ENCODE measurements around the gene VGLL4.
"Not testable (repeated sequence)": the region's sequence is repeated elsewhere in the genome, so short reads cannot be mapped to it uniquely, and the experiment has no call there.

Gene VGLL4

GRCh38 chr3:11523572-11524101, 120.1 kb downstream of the VGLL4 start:
- DNase-seq = no peak

- DNase-seq = no peak
Measured at GRCh38 chr3:11522953-11523571, 120.7 kb downstream of the VGLL4 start.

- DNase-seq = no peak
Measured at GRCh38 chr3:11522398-11522715, 121.4 kb downstream of the VGLL4 start.

GRCh38 chr3:11521167-11521566, 122.5 kb downstream of the VGLL4 start:
- DNase-seq = no peak

- no peak for DNase-seq
Measured at GRCh38 chr3:11517601-11518000, 126.1 kb downstream of the VGLL4 start.

- DNase-seq = peak; percentile 61
Measured at GRCh38 chr3:11514191-11514821, 129.4 kb downstream of the VGLL4 start.

- peak; percentile 15 for DNase-seq
Measured at GRCh38 chr3:11513817-11514135, 129.9 kb downstream of the VGLL4 start.

GRCh38 chr3:11513125-11513816, 130.4 kb downstream of the VGLL4 start:
- DNase-seq = not testable (repeated sequence)

- not testable (repeated sequence) for DNase-seq
Measured at GRCh38 chr3:11511606-11512005, 132.1 kb downstream of the VGLL4 start.

GRCh38 chr3:11510356-11510755, 133.4 kb downstream of the VGLL4 start:
- DNase-seq = no peak

GRCh38 chr3:11510001-11510340, 133.7 kb downstream of the VGLL4 start:
- DNase-seq = no peak

- DNase-seq = peak; percentile 55
Measured at GRCh38 chr3:11509173-11510000, 134.3 kb downstream of the VGLL4 start.

GRCh38 chr3:11508346-11509172, 135.2 kb downstream of the VGLL4 start:
- no peak for DNase-seq

GRCh38 chr3:11507719-11508118, 136.0 kb downstream of the VGLL4 start:
- peak; percentile 13 for DNase-seq
